Adrenal gland (tissue), 5 donors: Measurements from ENCODE around the gene DBI.

Source experiments
- CTCF ChIP-seq, 6 experiments: fragments of 450-650 bp in 4 of 6; fragments of 200-600 bp in 2 of 6; sonication (generic) in 1 of 6; IDR thresholded peaks; 1 replicate in 5 of 6; 2 replicates in 1 of 6; pipeline versions ENCODE4 v1.5.1 to v1.8.0; 2016 to 2021; ENCODE audit warnings: antibody characterized with exemption in 6 of 6, mild to moderate bottlenecking in 2 of 6, moderate library complexity in 1 of 6
- POLR2A ChIP-seq, 2 donors: fragments of 450-650 bp; IDR thresholded peaks; one replicate each; pipeline ENCODE4 v1.6.1; 2017; ENCODE audit warnings: antibody characterized with exemption in 2 of 2, mild to moderate bottlenecking in 2 of 2, moderate library complexity in 1 of 2
- donor health status: DM: no; HTN: no; CAD: no.

GRCh38 chr2:119414894-119415293, 48.1 kb downstream of the DBI start:
- TF ChIP-seq CTCF (IDR thresholded peaks at IDR 0.05) (no peak), POLR2A (IDR thresholded peaks at IDR 0.05) (no peak)
